Measurements from ENCODE around the gene SCN5A.

The SCN5A gene

DNA sequence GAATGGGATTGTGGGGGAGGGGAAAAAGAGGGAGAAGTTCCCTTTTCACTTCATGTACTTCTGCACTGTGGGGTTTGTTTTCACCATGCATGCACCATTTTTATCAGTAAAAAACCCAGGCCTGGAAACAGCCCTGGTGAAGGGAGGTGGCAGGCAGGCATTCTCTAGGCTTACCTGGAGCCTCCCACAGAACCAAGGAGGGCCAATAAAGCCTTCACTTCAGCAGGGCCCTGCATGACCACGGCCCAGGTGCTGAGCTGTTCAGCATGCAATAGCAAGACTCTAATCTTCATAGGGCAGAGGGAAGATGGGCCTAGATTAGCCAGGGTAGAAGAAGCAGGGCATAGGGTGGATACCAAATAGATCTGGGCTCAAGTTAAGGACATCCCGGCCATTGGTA is 49.6 kb downstream of the SCN5A start:
- no peak for DNase-seq

- no peak for DNase-seq
These were observed 50.7 kb downstream of the SCN5A start for GRCh38 chr3:38598791-38599190.

DNA sequence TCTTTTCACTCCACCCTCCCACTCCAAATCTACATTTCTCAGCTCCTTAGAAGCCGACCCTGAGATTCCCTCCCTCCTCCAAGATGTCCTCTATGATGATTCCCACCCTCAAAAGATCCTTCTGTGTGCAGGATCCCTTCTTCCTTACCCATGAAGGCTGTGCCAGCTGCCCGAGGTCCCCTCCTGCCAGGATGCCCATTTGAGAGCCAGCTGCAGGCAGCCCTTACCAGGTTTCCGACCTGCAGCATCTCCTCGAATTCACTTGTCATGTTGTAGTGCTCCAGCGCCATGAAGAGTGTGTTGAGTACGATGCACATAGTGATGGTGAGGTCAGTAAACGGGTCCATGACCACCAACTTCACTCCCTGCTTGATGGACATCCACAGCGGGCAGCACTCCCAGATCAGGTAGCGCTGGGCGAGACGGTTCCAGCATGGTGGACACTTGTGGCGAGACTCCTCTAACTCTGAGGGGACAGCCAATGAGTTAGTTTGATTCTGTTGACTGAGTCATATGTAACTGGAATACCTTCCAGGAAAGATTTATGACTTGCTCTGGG is 51.9 kb downstream of the SCN5A start:
- no peak for DNase-seq

DNA sequence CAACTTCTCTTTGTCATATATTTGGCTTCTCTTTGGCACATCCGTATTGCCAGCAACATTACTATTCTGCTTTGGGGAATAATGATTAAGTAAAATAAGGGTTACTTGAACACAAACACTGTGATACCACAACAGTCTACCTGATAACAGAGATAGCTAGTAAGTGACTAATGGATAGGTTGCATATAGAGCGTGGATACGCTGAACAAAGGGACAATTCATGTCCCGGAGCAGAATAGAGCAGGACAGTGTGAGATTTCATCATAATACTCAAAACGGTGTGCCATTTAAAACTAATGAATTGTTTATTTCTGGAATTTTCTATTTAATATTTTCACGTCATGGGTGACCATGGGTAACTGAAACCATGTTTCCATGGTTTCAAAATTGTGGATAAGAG is 54.1 kb downstream of the SCN5A start:
- no peak for DNase-seq

- DNase-seq = no peak
These were observed 59.0 kb downstream of the SCN5A start for GRCh38 chr3:38590521-38590920.

DNA sequence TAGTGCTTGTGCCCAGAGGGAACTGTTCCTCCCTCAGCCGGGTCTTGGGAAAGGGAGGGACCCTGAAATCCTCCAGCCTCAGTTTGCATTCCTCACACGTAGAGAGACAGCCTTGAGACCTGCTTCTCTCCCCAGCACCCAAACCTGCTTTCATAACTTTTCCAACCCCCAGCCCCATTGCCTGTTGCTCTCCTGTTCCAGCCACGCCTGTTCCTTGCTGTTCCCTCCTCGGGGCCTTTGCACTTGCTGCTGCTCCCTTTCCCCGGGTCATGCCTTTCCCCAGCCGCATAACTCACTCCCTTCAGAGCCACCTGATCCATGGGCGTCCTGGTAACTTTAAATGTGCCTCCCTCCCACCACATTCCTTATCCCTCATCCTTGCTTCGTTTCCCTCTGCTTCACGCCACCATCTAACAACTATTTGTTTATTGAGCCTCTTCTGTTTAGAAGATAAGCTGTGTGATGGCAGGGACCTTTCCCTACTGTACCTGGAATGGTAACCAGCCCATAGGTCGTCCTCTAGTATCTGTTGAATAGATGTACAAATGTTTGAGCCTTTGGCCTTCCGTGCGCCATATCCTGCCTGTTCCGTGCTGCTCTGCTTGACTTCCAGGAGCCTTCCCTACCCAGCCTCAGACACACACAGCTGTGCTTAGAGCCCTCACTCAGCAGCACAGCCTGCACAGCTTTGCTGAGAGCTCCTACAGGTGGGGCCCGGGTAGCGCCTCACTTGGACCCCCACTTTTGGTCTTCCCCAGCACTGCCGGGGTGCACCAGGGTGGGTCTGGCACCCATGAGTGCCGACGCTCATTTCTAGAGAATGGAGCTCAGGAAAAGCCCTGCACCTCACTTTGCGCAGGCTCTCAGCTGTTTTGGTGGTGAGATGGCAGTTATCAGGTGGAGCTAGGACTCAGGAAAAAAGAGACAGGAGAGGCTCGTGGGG is 60.2 kb downstream of the SCN5A start:
- DNase-seq = no peak

- no peak for DNase-seq
These were observed 61.0 kb downstream of the SCN5A start for GRCh38 chr3:38588371-38588971.

- DNase-seq = no peak
These were observed 61.8 kb downstream of the SCN5A start for GRCh38 chr3:38587548-38588131.

DNA sequence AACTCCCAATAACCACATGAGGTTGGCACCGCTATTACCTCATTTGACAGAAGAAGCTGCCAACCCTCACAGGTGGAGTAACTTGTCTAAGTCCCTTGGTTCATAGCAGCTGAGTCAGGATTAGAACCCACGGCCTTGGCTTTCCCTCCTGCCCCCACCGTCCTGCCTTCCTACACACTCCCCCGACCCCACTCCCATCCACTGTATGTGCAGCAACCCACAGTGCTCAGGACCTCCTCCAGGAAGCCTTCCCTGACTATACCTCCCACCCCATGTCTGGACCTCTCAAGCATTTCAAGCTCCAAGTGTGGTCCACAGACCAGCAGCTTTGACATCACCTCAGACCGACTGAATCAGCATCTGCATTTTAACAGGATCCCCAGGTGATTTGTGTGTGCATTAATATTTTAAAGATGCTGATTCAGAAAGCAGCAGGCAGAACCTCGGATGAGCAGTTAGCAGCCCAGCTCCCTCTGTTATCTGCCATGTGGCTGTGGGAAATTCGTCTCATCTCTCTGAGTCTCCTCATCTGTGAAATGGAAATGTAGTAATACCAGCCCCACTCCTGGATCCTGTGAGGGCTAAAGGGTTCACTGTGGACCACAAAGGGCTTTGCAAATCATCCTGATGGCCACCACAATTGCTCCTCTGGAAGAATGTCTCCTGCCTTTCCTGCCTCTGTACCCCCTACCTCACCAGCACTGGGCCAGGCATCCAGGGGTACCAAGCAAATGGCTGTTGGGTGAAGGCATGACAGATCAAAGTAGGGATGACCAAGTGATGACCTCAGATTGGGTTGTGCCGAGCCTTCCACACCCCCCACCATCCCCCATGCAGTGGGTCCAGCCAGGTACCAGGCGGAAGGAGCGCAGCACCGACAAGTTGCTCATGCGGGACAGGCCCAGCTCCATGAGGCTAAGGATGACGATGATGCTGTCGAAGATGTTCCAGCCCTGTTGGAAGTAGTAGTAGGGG is 62.7 kb downstream of the SCN5A start:
- no peak for DNase-seq

GRCh38 chr3:38585791-38586420 is 63.6 kb downstream of the SCN5A start:
- no peak for DNase-seq

- no peak for DNase-seq
These were observed 65.8 kb downstream of the SCN5A start for GRCh38 chr3:38583688-38584087.

- no peak for DNase-seq
These were observed 66.4 kb downstream of the SCN5A start for GRCh38 chr3:38582941-38583645.

- DNase-seq = no peak
These were observed 67.2 kb downstream of the SCN5A start for GRCh38 chr3:38582316-38582715.

DNA sequence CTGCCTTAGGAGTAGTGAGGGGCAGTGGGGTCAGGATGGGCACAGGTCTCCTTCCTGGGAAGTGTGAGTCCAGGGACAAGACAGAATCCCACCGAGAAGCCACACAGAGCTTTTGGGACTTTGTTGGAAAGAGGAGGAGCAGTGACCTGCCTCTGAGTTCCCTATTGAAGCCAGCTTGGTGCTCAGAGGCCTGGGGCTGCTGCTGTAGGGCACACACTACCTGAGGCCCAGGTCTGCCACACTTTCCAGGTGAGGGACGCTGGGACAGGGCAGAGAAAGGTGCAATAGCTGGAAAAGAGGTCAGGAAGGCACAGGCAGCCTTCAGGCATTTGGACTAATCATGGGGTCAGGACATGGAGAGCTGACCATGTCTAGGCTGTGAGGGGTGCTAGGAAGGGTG is 67.7 kb downstream of the SCN5A start:
- no peak for DNase-seq

GRCh38 chr3:38580450-38581382 is 68.8 kb downstream of the SCN5A start:
- no peak for DNase-seq

DNA sequence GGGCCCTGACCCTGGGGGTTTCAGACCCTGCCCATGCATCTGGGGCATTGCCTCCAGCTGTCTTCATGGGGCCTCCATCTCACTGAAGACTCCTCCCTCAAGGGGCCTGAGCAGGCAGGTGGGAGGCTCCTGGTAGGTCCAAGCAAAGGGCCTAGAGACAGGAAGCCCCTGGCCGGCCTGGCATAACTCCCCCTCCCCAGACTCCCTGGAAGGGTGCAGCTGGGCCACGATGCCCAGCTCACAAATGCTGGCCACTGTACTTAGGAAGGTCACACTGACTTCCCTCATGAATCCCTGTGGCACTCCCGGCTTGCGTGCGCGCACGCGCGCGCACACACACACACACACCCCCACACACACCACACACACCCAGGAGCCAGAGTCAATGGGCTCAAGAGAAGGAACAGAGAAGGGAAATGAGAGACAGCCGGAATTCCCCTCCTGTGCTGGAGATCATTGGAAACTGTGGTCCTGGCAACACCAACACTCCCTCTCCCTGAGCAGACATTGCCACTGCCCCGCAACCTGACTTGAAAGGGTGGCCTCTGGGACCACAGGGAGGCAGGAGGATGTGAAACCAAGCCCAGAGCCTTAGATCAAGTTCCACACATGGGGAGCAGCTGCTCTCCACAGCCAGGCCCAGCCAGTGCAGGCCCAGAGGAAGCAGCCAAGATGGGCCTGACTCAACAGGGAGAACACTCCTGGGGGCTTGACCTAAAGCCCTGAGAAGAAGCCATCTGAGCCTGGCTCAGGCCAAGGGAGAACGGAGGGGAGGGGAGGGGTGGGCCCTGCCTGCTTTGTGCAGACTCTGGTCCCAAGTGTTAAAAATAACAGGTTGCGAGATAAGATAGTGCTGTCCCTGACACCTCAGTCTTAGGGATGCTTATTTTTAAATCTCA is 69.7 kb downstream of the SCN5A start:
- no peak for DNase-seq

DNA sequence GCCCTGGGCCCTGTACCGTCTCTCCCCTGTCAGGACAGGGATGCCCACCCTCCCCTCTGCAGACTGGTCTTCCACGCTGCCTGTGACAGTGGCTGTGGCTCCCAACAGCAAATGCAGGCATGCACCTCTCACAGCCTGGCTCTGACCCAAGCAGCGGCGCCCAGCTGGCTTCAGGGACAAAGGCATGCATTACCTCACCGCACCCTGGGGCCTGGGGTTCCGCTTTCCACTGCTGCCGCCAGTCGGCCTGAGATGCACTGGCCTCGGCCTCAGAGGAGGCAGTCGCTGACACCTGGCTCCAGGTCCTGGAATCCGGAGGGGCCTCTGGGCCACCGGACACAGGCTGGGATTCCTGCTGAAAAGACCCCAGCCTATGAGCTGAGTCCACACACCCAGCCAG is 70.3 kb downstream of the SCN5A start:
- no peak for DNase-seq

DNA sequence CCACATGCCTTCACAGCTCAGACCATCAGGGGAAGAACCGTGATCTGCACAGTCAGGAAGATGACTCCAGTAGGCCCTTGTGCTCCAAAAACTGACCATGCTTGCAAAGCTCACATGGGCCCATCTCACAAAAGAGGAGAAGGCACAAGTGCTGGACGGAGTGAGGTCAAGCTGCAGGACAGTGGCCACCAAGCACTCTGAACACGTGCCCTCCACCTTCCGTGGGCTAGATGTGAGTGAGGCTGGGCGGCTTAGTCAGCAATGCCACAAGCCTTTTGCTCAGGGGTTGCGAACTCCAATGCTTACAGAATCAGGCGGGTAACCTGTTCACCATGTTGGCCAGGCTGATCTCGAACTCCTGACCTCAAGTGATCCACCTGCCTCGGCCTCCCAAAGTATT is 70.9 kb downstream of the SCN5A start:
- no peak for DNase-seq

DNA sequence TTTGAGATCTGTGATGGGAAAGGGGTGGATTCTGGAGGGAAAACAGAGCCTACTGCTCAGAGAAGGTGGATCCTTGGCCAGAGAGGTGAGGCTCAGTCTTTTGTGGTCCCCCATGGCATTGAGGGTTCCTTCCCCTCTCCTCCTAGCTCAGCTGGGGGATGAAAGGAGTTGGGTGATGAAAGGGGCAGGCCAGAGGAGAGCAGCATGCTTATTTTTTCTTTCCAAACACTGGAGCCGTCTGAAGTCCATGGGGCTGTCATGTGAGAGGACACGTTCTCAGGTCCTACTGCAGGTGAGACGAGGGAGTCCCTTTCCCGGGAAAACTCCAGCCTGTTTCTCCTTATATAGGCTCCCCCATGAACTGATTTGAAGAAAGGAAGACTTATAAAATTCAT is 71.4 kb downstream of the SCN5A start:
- DNase-seq = no peak

Data from stimulated activated CD4-positive, alpha-beta T cell treated with anti-CD3 and anti-CD28 coated beads, Interleukin-1b, Interleukin-23, amount 100 ng/mL, for 48 hours (primary cell).